ENCODE data around the gene ZNF32.
A peak's percentile ranks its signal among the peaks of the same experiment; 100 is the strongest.

DNA sequence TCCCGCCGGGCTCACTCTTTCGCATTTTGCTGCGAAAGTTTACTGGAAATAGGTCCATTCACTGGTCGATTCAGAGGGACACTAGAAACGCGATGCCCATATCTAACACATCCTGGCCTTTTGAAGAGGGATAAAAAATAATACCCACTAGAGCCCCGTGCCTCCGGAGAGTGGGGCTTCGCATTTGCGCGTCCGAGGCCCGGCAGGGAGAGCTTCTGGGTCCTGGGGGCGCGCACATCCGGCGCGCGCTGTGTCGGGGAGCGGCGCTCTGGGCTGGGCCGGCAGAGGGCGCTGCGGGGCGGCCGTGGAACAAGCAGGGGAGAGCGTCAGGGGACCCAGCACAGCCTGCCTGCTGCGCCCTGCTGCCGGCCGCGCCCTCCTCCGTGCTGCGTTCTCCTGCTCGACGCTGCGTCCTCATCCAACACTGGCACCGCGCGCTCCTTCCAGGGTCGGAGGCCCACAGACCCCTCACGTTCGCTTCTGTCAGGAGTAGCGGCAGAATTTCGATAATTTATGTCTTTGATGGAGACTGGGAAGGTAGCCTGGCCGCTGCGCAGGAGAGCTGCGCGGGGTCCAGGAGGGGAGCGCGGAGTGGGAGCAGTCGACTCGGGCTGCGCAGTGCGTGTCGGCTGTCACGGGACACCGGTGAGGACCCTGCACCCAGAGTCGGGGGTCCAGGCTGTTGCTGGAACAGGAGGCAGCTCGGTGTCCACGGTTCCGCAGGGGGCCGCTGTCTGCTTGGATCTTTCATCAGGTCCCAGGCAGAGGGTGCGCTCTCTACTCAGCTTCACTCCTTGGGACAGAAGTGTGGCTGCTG lies 41.5 kb upstream of the ZNF32 start:
- TF ChIP-seq, protein P1, sequence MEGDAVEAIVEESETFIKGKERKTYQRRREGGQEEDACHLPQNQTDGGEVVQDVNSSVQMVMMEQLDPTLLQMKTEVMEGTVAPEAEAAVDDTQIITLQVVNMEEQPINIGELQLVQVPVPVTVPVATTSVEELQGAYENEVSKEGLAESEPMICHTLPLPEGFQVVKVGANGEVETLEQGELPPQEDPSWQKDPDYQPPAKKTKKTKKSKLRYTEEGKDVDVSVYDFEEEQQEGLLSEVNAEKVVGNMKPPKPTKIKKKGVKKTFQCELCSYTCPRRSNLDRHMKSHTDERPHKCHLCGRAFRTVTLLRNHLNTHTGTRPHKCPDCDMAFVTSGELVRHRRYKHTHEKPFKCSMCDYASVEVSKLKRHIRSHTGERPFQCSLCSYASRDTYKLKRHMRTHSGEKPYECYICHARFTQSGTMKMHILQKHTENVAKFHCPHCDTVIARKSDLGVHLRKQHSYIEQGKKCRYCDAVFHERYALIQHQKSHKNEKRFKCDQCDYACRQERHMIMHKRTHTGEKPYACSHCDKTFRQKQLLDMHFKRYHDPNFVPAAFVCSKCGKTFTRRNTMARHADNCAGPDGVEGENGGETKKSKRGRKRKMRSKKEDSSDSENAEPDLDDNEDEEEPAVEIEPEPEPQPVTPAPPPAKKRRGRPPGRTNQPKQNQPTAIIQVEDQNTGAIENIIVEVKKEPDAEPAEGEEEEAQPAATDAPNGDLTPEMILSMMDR (IDR thresholded peaks at IDR 0.05; ENCODE audit: poor library complexity): peak; percentile 73
- TF ChIP-seq EZH2 (IDR thresholded peaks at IDR 0.05; ENCODE audit: borderline replicate concordance): no peak
